GM10248 (cell line): ENCODE measurements around the gene GPR155.
"Not testable (repeated sequence)": the region's sequence is repeated elsewhere in the genome, so short reads cannot be mapped to it uniquely, and the experiment has no call there.

Experiments used
- CTCF ChIA-PET: fragments of 300-600 bp; sonication (Branson Sonifier 250); formaldehyde crosslinking; extraction: SDS; loops from one replicate; lab custom pipeline; 2021; ENCODE audit warnings: antibody characterized with exemption; lab: Yijun Ruan, JAX
- POLR2A ChIA-PET: fragments of 350-650 bp; sonication (Branson Sonifier 250); formaldehyde crosslinking; extraction: SDS; loops from one replicate; lab custom pipeline; 2020; ENCODE audit warnings: antibody characterized with exemption; lab: Yijun Ruan, JAX
- DNase-seq: peaks from one replicate; pipeline ENCODE4 v3.0.0; 2012; ENCODE audit errors: extremely low spot score
- TF ChIP-seq, protein P1 (sequence below): IDR thresholded peaks from 2 replicates; pipeline ENCODE4 v1.5.1; 2012; ENCODE audit warnings: mild to moderate bottlenecking, low read depth; ENCODE audit errors: extremely low read depth, missing control alignments, control extremely low read depth

Gene GPR155

DNA sequence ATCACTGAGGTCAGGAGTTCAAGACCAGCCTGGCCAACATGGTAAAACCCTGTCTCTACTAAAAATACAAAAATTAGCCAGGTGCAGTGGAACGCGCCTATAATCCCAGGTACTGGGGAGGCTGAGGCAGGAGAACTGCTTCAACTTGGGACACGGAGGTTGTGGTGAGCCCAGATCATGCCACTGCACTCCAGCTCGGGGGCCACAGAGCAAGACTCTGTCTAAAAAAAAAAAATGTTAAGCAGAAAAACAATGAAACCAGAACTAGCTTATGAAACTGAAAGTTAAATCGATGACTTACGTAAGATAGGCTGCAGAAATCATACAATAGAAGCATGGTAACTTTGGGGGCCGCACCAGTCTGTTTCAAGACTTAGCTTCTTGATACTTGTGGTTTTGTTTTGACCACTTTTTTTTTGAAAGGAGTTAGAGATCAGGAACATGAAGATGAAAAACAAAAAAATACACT lies 6.2 kb upstream of the GPR155 start:
- ChIA-PET CTCF (interaction anchor here (1.0 to 4.6 kb wide), 5 partner anchors 11 to 54 kb away, joined by 3 to 22 read pairs (median 3); no protein-coding TSS in a partner anchor), POLR2A (no interaction called here)
- DNase-seq = peak; percentile 70
- TF ChIP-seq, protein P1, sequence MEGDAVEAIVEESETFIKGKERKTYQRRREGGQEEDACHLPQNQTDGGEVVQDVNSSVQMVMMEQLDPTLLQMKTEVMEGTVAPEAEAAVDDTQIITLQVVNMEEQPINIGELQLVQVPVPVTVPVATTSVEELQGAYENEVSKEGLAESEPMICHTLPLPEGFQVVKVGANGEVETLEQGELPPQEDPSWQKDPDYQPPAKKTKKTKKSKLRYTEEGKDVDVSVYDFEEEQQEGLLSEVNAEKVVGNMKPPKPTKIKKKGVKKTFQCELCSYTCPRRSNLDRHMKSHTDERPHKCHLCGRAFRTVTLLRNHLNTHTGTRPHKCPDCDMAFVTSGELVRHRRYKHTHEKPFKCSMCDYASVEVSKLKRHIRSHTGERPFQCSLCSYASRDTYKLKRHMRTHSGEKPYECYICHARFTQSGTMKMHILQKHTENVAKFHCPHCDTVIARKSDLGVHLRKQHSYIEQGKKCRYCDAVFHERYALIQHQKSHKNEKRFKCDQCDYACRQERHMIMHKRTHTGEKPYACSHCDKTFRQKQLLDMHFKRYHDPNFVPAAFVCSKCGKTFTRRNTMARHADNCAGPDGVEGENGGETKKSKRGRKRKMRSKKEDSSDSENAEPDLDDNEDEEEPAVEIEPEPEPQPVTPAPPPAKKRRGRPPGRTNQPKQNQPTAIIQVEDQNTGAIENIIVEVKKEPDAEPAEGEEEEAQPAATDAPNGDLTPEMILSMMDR = no peak

GRCh38 chr2:174491947-174492346 lies 5.1 kb upstream of the GPR155 start:
- TF ChIP-seq, protein P1 = no peak
- ChIA-PET POLR2A (no interaction called here), CTCF (interaction anchor here (0.9 to 4.6 kb wide), 5 partner anchors 12 to 55 kb away, joined by 3 to 22 read pairs (median 3); no protein-coding TSS in a partner anchor)
- DNase-seq = no peak

DNA sequence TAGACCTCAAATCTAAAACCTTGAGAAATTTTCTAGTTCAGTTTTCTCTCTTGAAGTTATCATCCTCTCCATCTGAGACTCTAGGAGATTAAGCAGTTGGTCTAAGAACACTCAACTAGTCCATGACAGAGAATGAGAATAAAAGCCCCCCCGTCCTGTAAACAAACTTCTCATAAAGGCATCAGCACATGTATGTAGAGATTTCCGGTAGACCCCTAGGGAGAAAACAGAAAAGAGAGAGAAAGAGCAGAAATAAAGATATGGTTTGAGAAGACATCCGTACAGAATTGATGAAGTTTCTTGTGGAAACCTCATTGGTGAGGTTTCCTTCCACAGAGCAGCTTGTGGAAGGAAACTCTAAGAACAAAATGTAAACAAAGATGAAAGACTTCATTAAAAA lies 3.2 kb upstream of the GPR155 start:
- DNase-seq = no peak
- POLR2A ChIA-PET = no interaction called here
- TF ChIP-seq, protein P1 = no peak
- CTCF ChIA-PET = interaction anchor here (0.7 to 1.3 kb wide), 2 partner anchors 57 to 101 kb away, joined by 3 to 4 read pairs; no protein-coding TSS in a partner anchor

DNA sequence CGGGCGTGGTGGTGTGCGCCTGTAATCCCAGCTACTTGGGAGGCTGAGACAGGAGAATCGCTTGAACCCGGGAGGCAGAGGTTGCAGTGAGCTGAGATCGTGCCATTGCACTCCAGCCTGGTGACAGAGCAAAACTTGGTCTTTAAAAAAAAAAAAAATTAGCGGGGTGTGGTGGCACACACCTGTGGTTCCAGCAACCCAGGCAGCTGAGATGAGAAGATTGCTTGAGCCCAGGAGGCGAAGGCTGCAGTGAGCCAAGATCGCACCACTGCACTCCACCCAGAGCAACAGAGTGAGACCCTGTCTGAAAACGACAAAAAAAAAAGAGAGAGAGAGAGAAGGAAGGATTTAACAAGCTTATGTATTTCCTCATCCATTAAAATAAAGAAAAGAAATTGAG lies 2.7 kb upstream of the GPR155 start:
- CTCF ChIA-PET = interaction anchor here (0.7 to 1.3 kb wide), 2 partner anchors 58 to 101 kb away, joined by 3 to 4 read pairs; no protein-coding TSS in a partner anchor
- POLR2A ChIA-PET, DNase-seq: not testable (repeated sequence)

DNA sequence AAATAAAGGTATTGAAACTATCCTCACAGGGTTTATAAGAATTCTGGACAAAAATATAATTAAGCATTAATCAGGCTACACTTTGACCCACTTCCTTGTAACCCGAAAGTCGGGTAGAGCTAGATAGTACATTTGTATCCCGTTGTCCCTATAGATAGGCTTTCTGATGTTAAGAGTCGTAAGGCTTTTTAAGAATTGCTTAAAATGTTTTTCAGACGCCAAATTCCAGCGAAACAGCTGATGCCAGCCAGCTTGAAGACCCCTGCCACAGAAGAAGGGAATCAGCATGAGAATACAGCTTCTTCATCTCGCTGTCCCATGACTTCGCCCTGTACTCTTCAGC lies 962 bp upstream of the GPR155 start:
- ChIA-PET POLR2A (interaction anchor here (0.7 kb wide), 1 partner anchor 692 kb away, joined by 3 read pairs; no protein-coding TSS in a partner anchor), CTCF (interaction anchor here (1.1 to 8.6 kb wide), 3 partner anchors 22 to 59 kb away, joined by 3 to 65 read pairs (median 6); no protein-coding TSS in a partner anchor)
- no peak for DNase-seq
- TF ChIP-seq, protein P1 = no peak

- ChIA-PET CTCF (interaction anchor here (0.8 to 8.6 kb wide), 6 partner anchors 11 to 202 kb away, joined by 3 to 65 read pairs (median 4); no protein-coding TSS in a partner anchor), POLR2A (interaction anchor here (0.7 kb wide), 1 partner anchor 692 kb away, joined by 3 read pairs; no protein-coding TSS in a partner anchor)
- TF ChIP-seq, protein P1 = no peak
- DNase-seq = peak; percentile 99
Measured at GRCh38 chr2:174487108-174487819, 435 bp upstream of the GPR155 start.
